ENCODE results near the gene STRIP2. TPM values are rescaled to one million over a fixed set of nuclear protein-coding genes. Genes with fewer than 3 reads are reported as not detected.
"Not testable (repeated sequence)": the region's sequence is repeated elsewhere in the genome, so short reads cannot be mapped to it uniquely, and the experiment has no call there.

The STRIP2 gene
- total and polyA plus RNA-seq, 9 of the 15 experiments (the other 6 are each of a cell fraction or from before 2014, with no cell fraction given): 10.1 to 81.8 (median 42.3) TPM

DNA sequence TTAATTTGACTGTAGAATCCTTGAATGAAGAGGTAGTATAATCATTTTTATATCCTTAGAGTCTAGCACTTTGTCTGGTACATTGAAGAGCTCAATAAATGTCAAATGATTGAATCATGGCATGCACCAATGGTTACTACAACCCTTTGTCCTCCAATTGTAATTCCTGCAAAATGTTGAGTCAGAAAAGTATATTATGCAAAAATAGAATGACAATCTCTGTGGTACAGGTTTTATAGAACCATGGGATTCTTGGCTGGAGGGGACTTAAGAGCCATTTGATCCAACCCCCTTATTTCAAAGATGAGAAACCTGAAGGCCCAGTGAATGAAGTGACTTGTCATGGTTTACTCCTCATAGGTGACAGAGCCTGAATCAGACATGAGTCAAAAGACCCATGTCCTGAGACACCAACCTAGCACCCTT, 37.2 kb downstream of the STRIP2 start (continued):
- TF ChIP-seq JUND (IDR thresholded peaks at IDR 0.05; ENCODE audit: borderline replicate concordance, low read depth, low read length) (no peak), JUND (tag; IDR thresholded peaks at IDR 0.05; ENCODE audit: borderline replicate concordance, low read depth, low read length) (no peak), ELF2 (CRISPR knock-in tag; IDR thresholded peaks at IDR 0.05) (no peak)
- TF ChIP-seq, protein P1, sequence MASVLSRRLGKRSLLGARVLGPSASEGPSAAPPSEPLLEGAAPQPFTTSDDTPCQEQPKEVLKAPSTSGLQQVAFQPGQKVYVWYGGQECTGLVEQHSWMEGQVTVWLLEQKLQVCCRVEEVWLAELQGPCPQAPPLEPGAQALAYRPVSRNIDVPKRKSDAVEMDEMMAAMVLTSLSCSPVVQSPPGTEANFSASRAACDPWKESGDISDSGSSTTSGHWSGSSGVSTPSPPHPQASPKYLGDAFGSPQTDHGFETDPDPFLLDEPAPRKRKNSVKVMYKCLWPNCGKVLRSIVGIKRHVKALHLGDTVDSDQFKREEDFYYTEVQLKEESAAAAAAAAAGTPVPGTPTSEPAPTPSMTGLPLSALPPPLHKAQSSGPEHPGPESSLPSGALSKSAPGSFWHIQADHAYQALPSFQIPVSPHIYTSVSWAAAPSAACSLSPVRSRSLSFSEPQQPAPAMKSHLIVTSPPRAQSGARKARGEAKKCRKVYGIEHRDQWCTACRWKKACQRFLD (CRISPR knock-in tag; IDR thresholded peaks at IDR 0.05): no peak

DNA sequence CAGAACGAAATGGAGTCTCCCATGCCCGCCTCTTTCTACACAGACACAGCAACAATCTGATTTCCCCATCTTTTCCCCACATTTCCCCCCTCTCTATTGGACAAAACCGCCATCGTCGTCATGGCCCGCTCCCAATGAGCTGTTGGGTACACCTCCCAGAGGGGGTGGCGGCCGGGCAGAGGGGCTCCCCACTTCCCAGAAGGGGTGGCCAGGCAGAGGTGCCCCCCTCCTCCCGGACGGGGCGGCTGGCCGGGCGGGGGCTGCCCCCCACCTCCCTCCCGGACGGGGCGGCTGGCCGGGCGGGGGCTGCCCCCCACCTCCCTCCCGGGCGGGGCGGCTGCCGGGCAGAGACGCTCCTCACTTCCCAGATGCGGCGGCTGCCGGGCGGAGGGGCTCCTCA, 41.7 kb downstream of the STRIP2 start:
- H3K4me2 ChIP-seq (ENCODE audit: insufficient read depth, low read length); H3K4me1 ChIP-seq (replicated peaks in 1 of 2; ENCODE audit: control insufficient read depth in 2 of 2, insufficient read depth in 2 of 2, low read length in 2 of 2); FAIRE-seq; H3K9me1 ChIP-seq (ENCODE audit: control insufficient read depth, insufficient read depth, low read length); POLR2A ChIA-PET; H3K4me3 ChIP-seq; H3K27ac ChIP-seq (ENCODE audit: extremely low read depth, low read depth, low read length); DNase-seq (ENCODE audit: extremely low read depth in 1 of 4, low spot score in 3 of 4); H3K27me3 ChIP-seq (ENCODE audit: control insufficient read depth in 2 of 2, insufficient read depth in 2 of 2, low read length in 2 of 2); H3K79me2 ChIP-seq (ENCODE audit: control insufficient read depth, insufficient read depth, low read length); H4K20me1 ChIP-seq (replicated peaks; ENCODE audit: control insufficient read depth, insufficient read depth, low read length); intact Hi-C loops (cut with micrococcal nuclease); CTCF ChIA-PET (ENCODE audit: low intra/inter-chr PET ratio); ATAC-seq; BruUV-seq (replicated peaks); H2AFZ ChIP-seq (ENCODE audit: low read depth, low read length); H3K9ac ChIP-seq (ENCODE audit: insufficient read depth in 1 of 2, low read depth in 2 of 2, low read length in 2 of 2); in situ Hi-C loops (cut with MboI); H3K9me3 ChIP-seq (replicated peaks; ENCODE audit: control insufficient read depth, insufficient read depth, low read depth, low read length): not testable (repeated sequence)
- 98% methylated on average over 8 of the region's 27 CpGs for WGBS (ENCODE audit: insufficient coverage, low coverage, missing lambda C conversion rate)
- peaks cover 71% of the 10 kb centered on the region for H3K36me3 ChIP-seq (ENCODE audit: control insufficient read depth, insufficient read depth, low read length)

Measured in K562 (cell line).